IPS DF 19.7 (cell line): Measurements from ENCODE around the gene CRHR2.

ENCODE experiments used
- DNase-seq: peaks from one replicate; pipeline ENCODE4 v3.0.0-alpha.2; 2013; ENCODE audit warnings: low read depth, low spot score

CRHR2 gene

GRCh38 chr7:30618080-30618676, 64.1 kb downstream of the CRHR2 start:
- DNase-seq, result no peak

- DNase-seq, result no peak
These were observed 64.9 kb downstream of the CRHR2 start for GRCh38 chr7:30617359-30617758.

GRCh38 chr7:30616318-30616717, 65.9 kb downstream of the CRHR2 start:
- DNase-seq, result no peak

GRCh38 chr7:30613366-30614325, 68.6 kb downstream of the CRHR2 start:
- no peak for DNase-seq

- DNase-seq, result no peak
These were observed 69.5 kb downstream of the CRHR2 start for GRCh38 chr7:30612658-30613265.

GRCh38 chr7:30605832-30606231, 76.4 kb downstream of the CRHR2 start:
- no peak for DNase-seq

- DNase-seq, result no peak
These were observed 77.4 kb downstream of the CRHR2 start for GRCh38 chr7:30604901-30605300.
